Retinal pigment epithelial cell (primary cell): ENCODE data around the gene TERB1.
"Not testable (repeated sequence)": the region's sequence is repeated elsewhere in the genome, so short reads cannot be mapped to it uniquely, and the experiment has no call there.

ENCODE experiments used
- DNase-seq: peaks from one replicate; pipeline ENCODE4 v3.0.0-alpha.2; 2010; ENCODE audit warnings: low read depth
- H3K4me3 ChIP-seq: 2 replicates; pipeline ENCODE4 v1.5.1; 2011; ENCODE audit warnings: mild to moderate bottlenecking, low read length, control low read depth, moderate library complexity
- CTCF ChIP-seq: conservative IDR thresholded peaks from 2 replicates; pipeline ENCODE4 v1.5.1; 2011; ENCODE audit warnings: low read depth, low read length, control low read depth, inconsistent platforms

The TERB1 gene

GRCh38 chr16:66798161-66798560, 3.2 kb downstream of the TERB1 start:
- DNase-seq: no peak

GRCh38 chr16:66793984-66794383, 7.4 kb downstream of the TERB1 start:
- not testable (repeated sequence) for H3K4me3 ChIP-seq, DNase-seq

More at GRCh38 chr16:66798161-66798560, 3.2 kb downstream of the TERB1 start:
- TF ChIP-seq CTCF: no peak
- H3K4me3 ChIP-seq: no peak overlapping the region

- DNase-seq: no peak
- TF ChIP-seq CTCF: no peak
Measured at GRCh38 chr16:66790130-66790733, 11.2 kb downstream of the TERB1 start.

GRCh38 chr16:66787427-66787826, 14.0 kb downstream of the TERB1 start:
- TF ChIP-seq CTCF: no peak
- no peak for DNase-seq
- H3K4me3 ChIP-seq: no peak overlapping the region

More at GRCh38 chr16:66790130-66790733, 11.2 kb downstream of the TERB1 start:
- H3K4me3 ChIP-seq: no peak overlapping the region

- no peak overlapping the region for H3K4me3 ChIP-seq
- no peak for TF ChIP-seq CTCF
- DNase-seq: no peak
Measured at GRCh38 chr16:66786551-66786950, 14.8 kb downstream of the TERB1 start.

- no peak overlapping the region for H3K4me3 ChIP-seq
- no peak for TF ChIP-seq CTCF
- DNase-seq: no peak
Measured at GRCh38 chr16:66776457-66776856, 24.9 kb downstream of the TERB1 start.

DNA sequence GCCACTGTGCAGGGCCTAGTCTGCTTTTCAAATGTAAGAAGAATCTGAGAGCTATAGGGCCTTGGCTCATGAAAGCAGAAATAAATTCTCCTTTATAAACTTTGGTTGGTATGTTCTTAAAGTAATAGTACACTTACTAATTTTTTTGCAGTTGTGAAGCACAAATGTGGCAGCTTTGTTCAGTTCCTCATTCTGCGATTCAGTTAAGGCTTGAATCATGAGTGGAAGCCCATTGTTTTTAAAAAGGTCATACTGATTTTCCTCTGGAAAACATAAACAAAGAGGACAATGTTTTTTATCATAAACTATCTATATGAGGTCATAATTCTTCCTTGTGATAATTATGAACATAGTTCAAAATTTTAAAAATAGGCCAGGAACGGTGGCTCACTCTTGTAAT, 26.4 kb downstream of the TERB1 start:
- DNase-seq: no peak
- no peak overlapping the region for H3K4me3 ChIP-seq
- TF ChIP-seq CTCF: no peak
